ENCODE data around the gene SLC35B4.

DNA sequence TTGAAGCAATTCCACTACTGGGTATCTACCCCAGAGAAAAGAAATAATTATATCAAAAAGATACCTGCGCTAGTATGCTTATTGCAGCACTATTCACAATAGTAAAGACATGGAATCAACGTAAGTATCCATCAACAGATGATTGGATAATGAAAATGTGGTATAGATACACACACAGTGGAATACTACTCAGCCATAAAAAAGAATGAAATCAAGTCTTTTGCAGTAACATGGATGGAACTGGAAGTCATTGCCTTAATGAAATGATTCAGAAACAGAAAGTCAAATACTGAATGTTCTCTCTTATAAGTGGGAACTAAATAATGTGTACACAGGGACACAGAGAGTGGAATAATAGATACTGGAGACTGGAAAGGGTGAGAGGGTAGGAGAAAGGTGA, 7.4 kb upstream of the SLC35B4 start:
- TF ChIP-seq POLR2AphosphoS5 (IDR thresholded peaks at IDR 0.05; ENCODE audit: borderline replicate concordance, low read depth, low read length) (no peak), EZH2 (IDR thresholded peaks at IDR 0.05) (no peak), FOXP2 (optimal IDR thresholded peaks at IDR 0.05; ENCODE audit: control extremely low read depth, extremely low read length, insufficient read depth) (no peak)
